Hepatocyte (in vitro differentiated cells): ENCODE data around the gene ARHGAP26. TPM values are rescaled to one million over a fixed set of nuclear protein-coding genes. Genes with fewer than 3 reads are reported as not detected.

Experiments used
- DNase-seq: peaks from one replicate; pipeline ENCODE4 v3.0.0-alpha.2; 2016; ENCODE audit warnings: low spot score
- H2AFZ ChIP-seq: fragments of 200-600 bp; sonication (generic); 2 replicates; pipeline ENCODE4 v1.6.0; 2016; ENCODE audit warnings: antibody characterized with exemption, mild to moderate bottlenecking
- H3K27ac ChIP-seq: fragments of 200-600 bp; sonication (generic); 2 replicates; pipeline ENCODE4 v1.5.1; 2016; ENCODE audit warnings: mild to moderate bottlenecking
- H3K27me3 ChIP-seq: fragments of 200-600 bp; sonication (generic); 2 replicates; pipeline ENCODE4 v1.6.1; 2016
- H3K36me3 ChIP-seq: fragments of 200-600 bp; sonication (generic); replicated peaks from 2 replicates; pipeline ENCODE4 v1.5.1; 2016; ENCODE audit warnings: low read depth; ENCODE audit not compliant: insufficient read depth
- H3K4me1 ChIP-seq: fragments of 200-600 bp; sonication (generic); 2 replicates; pipeline ENCODE4 v1.5.1; 2016; ENCODE audit warnings: mild to moderate bottlenecking, moderate library complexity; ENCODE audit not compliant: insufficient read depth
- H3K4me2 ChIP-seq: fragments of 200-600 bp; sonication (generic); 2 replicates; pipeline ENCODE4 v1.6.0; 2016
- H3K4me3 ChIP-seq: fragments of 200-600 bp; sonication (generic); 2 replicates; pipeline ENCODE4 v1.5.1; 2016; ENCODE audit warnings: mild to moderate bottlenecking
- H3K79me2 ChIP-seq: fragments of 200-600 bp; sonication (generic); 2 replicates; pipeline ENCODE4 v1.6.0; 2017; ENCODE audit warnings: mild to moderate bottlenecking
- H3K9me2 ChIP-seq: fragments of 200-600 bp; sonication (generic); replicated peaks from 2 replicates; pipeline ENCODE4 v1.6.0; 2017; ENCODE audit warnings: mild to moderate bottlenecking; ENCODE audit not compliant: insufficient read depth
- H3K9me3 ChIP-seq: fragments of 200-600 bp; sonication (generic); 2 replicates; pipeline ENCODE4 v1.5.1; 2016; ENCODE audit warnings: low read depth, mild to moderate bottlenecking
- H4K20me1 ChIP-seq: fragments of 200-600 bp; sonication (generic); 2 replicates; pipeline ENCODE4 v1.6.0; 2016; ENCODE audit warnings: mild to moderate bottlenecking; ENCODE audit not compliant: insufficient read depth, poor library complexity, severe bottlenecking
- EZH2 ChIP-seq: fragments of 200-600 bp; sonication (generic); IDR thresholded peaks from 2 replicates; pipeline ENCODE4 v1.6.1; 2016; ENCODE audit warnings: antibody characterized with exemption, mild to moderate bottlenecking, borderline replicate concordance
- EZH2phosphoT487 ChIP-seq: fragments of 200-600 bp; sonication (generic); IDR thresholded peaks from one replicate; pipeline ENCODE4 v1.6.1; 2018; ENCODE audit warnings: antibody characterized with exemption, mild to moderate bottlenecking, low read depth, moderate library complexity; ENCODE audit not compliant: unreplicated experiment, severe bottlenecking
- WGBS: methylation state at CpG from one replicate; pipeline ENCODE4 v1.1.6; 2016; ENCODE audit warnings: low lambda C conversion rate; ENCODE audit errors: missing lambda C conversion rate; 5-methylcytosine and 5-hydroxymethylcytosine counted together
- polyA plus RNA-seq: library from polyadenylated mRNA; unstranded; fragments of >200 nt; fragmentation: Nextera tagmentation; extraction: Ambion mirVana; gene quantifications from 2 replicates; pipeline ENCODE4 v1.2.1, GENCODE V29; 2016
- total RNA-seq: library from RNA; depleted of rRNA; stranded (reverse); fragments of >200 nt; gene quantifications from 2 replicates; pipeline ENCODE4 v1.2.3, GENCODE V29; 2014
- TF ChIP-seq, protein P1 (sequence below): fragments of 200-600 bp; sonication (generic); IDR thresholded peaks from 2 replicates; pipeline ENCODE4 v1.5.1; 2016; ENCODE audit warnings: antibody characterized with exemption, mild to moderate bottlenecking; ENCODE audit not compliant: poor library complexity

Gene ARHGAP26
- total and polyA plus RNA-seq, 2 experiments from 2014 or later, result 16.5 to 19.8 TPM

- Histone ChIP-seq H3K27me3 (no peaks in the 10 kb centered on the region), H3K9me3 (no peaks in the 10 kb centered on the region), H3K9me2 (no peaks in the 10 kb centered on the region), H2AFZ (no peak overlapping the region), H3K36me3 (no peaks in the 10 kb centered on the region), H3K79me2 (no peaks in the 10 kb centered on the region), H4K20me1 (no peaks in the 10 kb centered on the region), H3K4me2 (no peak overlapping the region), H3K27ac (no peak overlapping the region), H3K4me1 (peaks cover 17% of the 10 kb centered on the region), H3K4me3 (no peak overlapping the region)
- TF ChIP-seq EZH2 (no peak), EZH2phosphoT487 (no peak)
- TF ChIP-seq, protein P1, sequence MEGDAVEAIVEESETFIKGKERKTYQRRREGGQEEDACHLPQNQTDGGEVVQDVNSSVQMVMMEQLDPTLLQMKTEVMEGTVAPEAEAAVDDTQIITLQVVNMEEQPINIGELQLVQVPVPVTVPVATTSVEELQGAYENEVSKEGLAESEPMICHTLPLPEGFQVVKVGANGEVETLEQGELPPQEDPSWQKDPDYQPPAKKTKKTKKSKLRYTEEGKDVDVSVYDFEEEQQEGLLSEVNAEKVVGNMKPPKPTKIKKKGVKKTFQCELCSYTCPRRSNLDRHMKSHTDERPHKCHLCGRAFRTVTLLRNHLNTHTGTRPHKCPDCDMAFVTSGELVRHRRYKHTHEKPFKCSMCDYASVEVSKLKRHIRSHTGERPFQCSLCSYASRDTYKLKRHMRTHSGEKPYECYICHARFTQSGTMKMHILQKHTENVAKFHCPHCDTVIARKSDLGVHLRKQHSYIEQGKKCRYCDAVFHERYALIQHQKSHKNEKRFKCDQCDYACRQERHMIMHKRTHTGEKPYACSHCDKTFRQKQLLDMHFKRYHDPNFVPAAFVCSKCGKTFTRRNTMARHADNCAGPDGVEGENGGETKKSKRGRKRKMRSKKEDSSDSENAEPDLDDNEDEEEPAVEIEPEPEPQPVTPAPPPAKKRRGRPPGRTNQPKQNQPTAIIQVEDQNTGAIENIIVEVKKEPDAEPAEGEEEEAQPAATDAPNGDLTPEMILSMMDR, result no peak
- WGBS, result 72% methylated on average over 4 of the region's 4 CpGs
- no peak for DNase-seq
Observed at GRCh38 chr5:142904416-142904815, 134.2 kb downstream of the ARHGAP26 start.

DNA sequence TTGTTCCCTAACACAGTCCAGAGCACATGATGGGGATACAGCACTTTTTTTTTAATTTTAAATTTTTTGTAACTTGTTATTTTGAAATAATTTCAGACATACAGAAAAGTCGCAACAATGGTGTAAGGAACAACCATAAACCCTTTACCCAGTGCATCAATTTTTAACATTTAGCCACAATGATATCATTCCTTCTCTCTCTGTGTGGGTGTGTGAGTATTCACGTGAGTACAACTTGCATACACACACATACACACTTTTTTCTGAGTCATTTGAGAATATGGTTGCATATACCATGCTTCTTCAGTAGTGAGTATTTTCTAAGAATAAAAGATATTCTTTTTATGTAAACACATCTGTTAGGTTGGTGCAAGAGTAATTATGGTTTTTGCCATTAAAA lies 135.2 kb downstream of the ARHGAP26 start:
- Histone ChIP-seq H3K4me2 (no peak overlapping the region), H4K20me1 (no peaks in the 10 kb centered on the region), H3K9me2 (no peaks in the 10 kb centered on the region), H3K27me3 (no peaks in the 10 kb centered on the region), H3K27ac (no peak overlapping the region), H3K79me2 (no peaks in the 10 kb centered on the region), H3K4me1 (peaks cover 10% of the 10 kb centered on the region), H2AFZ (no peak overlapping the region), H3K9me3 (no peaks in the 10 kb centered on the region), H3K4me3 (no peak overlapping the region), H3K36me3 (no peaks in the 10 kb centered on the region)
- 95% methylated on average over 2 of the region's 2 CpGs for WGBS
- TF ChIP-seq EZH2, result no peak
- TF ChIP-seq EZH2phosphoT487, result no peak
- TF ChIP-seq, protein P1, result no peak
- DNase-seq, result no peak

DNA sequence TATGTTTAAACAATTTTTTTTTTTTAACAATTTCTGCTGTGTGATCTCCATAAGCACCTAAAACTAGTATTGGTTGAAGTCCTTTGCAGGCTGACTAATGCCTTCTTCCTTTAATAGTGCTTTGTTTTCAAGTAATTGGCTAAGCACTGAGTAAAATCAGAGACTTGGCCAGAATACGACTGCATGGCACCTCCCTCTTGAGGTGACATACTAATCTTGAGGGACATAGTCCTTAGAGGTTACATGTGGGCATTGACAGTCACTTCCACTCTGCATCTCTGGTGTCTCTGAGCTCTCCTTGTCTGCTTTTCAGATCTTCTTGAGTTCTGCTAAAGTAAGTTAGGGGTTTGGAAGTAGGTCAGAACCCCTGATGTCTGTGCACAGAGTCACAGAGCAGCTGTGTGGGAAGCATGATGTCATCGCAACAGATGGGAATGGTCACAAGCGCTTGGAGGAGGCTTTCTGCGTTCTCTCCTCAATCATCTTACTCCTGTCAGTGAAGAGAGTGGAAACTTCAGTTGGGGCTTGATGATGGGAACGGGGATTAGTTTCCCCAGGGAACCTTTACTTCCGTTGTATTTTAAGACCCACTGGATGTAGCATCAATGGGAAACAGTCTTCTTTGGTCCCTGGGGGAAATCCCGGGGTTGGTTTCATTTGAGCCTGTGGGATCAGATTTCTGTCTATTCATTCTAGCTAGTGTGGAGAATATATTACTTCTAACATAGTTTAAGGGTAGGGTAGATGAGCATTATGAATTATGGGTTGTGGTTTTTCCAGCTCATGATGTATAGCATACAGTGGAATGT lies 136.9 kb downstream of the ARHGAP26 start:
- no peak for DNase-seq

More for the DNA sequence above, 136.9 kb downstream of the ARHGAP26 start:
- Histone ChIP-seq H4K20me1 (no peaks in the 10 kb centered on the region), H2AFZ (no peak overlapping the region), H3K4me1 (peaks cover 14% of the 10 kb centered on the region), H3K4me3 (no peak overlapping the region), H3K9me3 (no peaks in the 10 kb centered on the region), H3K79me2 (no peaks in the 10 kb centered on the region), H3K9me2 (no peaks in the 10 kb centered on the region), H3K36me3 (no peaks in the 10 kb centered on the region), H3K27ac (no peak overlapping the region), H3K4me2 (no peak overlapping the region), H3K27me3 (no peaks in the 10 kb centered on the region)
- TF ChIP-seq EZH2 (no peak), EZH2phosphoT487 (no peak)
- TF ChIP-seq, protein P1, result no peak
- 82% methylated on average over 7 of the region's 7 CpGs for WGBS
